Measurements from ENCODE around the gene FBN1. TPM values are rescaled to one million over a fixed set of nuclear protein-coding genes. Genes with fewer than 3 reads are reported as not detected.

The FBN1 gene
- total and polyA plus RNA-seq, 8 donors, result 1.5 to 35.2 (median 5.2) TPM

DNA sequence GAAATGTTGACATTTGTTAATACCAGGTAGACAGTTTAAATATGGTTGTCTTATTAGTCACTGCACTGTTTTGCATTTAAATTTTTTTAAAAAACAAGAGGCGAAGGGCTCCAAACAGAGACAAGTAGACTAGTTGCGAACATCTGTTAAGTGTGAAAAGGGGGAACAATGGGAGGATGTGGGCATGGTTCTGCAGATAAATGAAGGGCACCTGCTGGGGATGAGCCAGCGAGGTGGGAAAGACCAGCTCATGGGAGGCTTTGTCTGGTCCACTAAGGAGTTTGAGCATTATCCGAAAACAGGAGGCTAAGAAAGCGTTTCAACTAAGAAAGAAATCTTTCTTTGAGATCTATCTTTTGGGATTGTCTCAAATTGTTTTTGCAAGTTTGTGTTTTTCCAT lies 72.7 kb downstream of the FBN1 start:
- H3K9me3 ChIP-seq, result no peaks in the 10 kb centered on the region
- no peak for ATAC-seq

GRCh38 chr15:48571510-48571909 lies 74.0 kb downstream of the FBN1 start:
- H3K27me3 ChIP-seq, result no peaks in the 10 kb centered on the region
- H3K9me3 ChIP-seq, result no peaks in the 10 kb centered on the region
- no peaks in the 10 kb centered on the region for H3K36me3 ChIP-seq
- no peak overlapping the region for H3K4me3 ChIP-seq
- TF ChIP-seq, protein P1, sequence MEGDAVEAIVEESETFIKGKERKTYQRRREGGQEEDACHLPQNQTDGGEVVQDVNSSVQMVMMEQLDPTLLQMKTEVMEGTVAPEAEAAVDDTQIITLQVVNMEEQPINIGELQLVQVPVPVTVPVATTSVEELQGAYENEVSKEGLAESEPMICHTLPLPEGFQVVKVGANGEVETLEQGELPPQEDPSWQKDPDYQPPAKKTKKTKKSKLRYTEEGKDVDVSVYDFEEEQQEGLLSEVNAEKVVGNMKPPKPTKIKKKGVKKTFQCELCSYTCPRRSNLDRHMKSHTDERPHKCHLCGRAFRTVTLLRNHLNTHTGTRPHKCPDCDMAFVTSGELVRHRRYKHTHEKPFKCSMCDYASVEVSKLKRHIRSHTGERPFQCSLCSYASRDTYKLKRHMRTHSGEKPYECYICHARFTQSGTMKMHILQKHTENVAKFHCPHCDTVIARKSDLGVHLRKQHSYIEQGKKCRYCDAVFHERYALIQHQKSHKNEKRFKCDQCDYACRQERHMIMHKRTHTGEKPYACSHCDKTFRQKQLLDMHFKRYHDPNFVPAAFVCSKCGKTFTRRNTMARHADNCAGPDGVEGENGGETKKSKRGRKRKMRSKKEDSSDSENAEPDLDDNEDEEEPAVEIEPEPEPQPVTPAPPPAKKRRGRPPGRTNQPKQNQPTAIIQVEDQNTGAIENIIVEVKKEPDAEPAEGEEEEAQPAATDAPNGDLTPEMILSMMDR (IDR thresholded peaks at IDR 0.05), result no peak
- H3K27ac ChIP-seq, result no peak overlapping the region
- ATAC-seq, result no peak
- no peak for FAIRE-seq
- WGBS, 2 donors, result 81 to 89% methylated on average over 2 of the region's 2 CpGs
- no peaks in the 10 kb centered on the region for H3K4me1 ChIP-seq
- DNase-seq, result no peak
- intact Hi-C loops (cut with DNase I), result no loop called here

More for the DNA sequence above, 72.7 kb downstream of the FBN1 start:
- Histone ChIP-seq H3K4me3 (no peak overlapping the region), H3K36me3 (no peaks in the 10 kb centered on the region), H3K4me1 (no peaks in the 10 kb centered on the region), H3K27ac (no peak overlapping the region), H3K27me3 (no peaks in the 10 kb centered on the region)
- DNase-seq (no peak), FAIRE-seq (no peak)
- intact Hi-C loops (cut with DNase I), result no loop called here
- TF ChIP-seq, protein P1 (IDR thresholded peaks at IDR 0.05), result no peak
- 89 to 91% methylated on average over 5 of the region's 5 CpGs for WGBS, 2 donors

DNA sequence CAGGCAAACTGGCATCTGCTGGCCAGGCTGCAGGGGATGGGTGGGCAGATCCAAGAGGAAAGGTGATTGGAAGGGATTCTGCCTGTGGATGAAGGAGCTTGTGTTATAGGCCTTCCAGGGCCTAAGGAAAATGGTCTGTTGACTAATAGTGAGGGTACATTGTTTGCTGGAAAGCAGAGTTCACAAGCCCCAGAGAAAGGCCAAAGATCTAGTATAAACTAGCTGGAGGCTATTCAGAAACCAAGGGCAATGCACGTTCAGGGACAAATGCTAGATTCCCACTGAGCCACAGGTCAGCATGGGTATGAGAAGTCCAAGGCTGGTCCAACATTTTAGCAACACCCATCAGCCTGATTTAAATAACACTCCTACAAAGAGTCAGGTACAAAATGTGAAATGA lies 74.7 kb downstream of the FBN1 start:
- TF ChIP-seq, protein P1 (IDR thresholded peaks at IDR 0.05), result no peak
- Histone ChIP-seq H3K4me3 (no peak overlapping the region), H3K9me3 (no peaks in the 10 kb centered on the region), H3K27ac (no peak overlapping the region), H3K4me1 (no peaks in the 10 kb centered on the region), H3K36me3 (no peaks in the 10 kb centered on the region), H3K27me3 (no peaks in the 10 kb centered on the region)
- FAIRE-seq, result no peak
- no peak for DNase-seq
- no peak for ATAC-seq
- 55 to 59% methylated on average over 1 of the region's 1 CpG for WGBS, 2 donors
- intact Hi-C loops (cut with DNase I), result no loop called here

GRCh38 chr15:48569591-48570302 lies 75.8 kb downstream of the FBN1 start:
- FAIRE-seq (no peak), ATAC-seq (no peak), DNase-seq (no peak)
- WGBS, 2 donors, result 61 to 67% methylated on average over 3 of the region's 3 CpGs
- Histone ChIP-seq H3K9me3 (no peaks in the 10 kb centered on the region), H3K27ac (no peak overlapping the region), H3K4me1 (no peaks in the 10 kb centered on the region), H3K4me3 (no peak overlapping the region), H3K36me3 (no peaks in the 10 kb centered on the region), H3K27me3 (no peaks in the 10 kb centered on the region)
- TF ChIP-seq, protein P1 (IDR thresholded peaks at IDR 0.05), result no peak
- intact Hi-C loops (cut with DNase I), result no loop called here

- WGBS, 2 donors, result 62 to 68% methylated on average over 4 of the region's 4 CpGs
- FAIRE-seq (no peak), ATAC-seq (no peak), DNase-seq (no peak)
- Histone ChIP-seq H3K4me3 (no peak overlapping the region), H3K4me1 (no peaks in the 10 kb centered on the region), H3K27me3 (no peaks in the 10 kb centered on the region), H3K27ac (no peak overlapping the region), H3K36me3 (no peaks in the 10 kb centered on the region), H3K9me3 (no peaks in the 10 kb centered on the region)
- intact Hi-C loops (cut with DNase I), result no loop called here
- TF ChIP-seq, protein P1 (IDR thresholded peaks at IDR 0.05), result no peak
These were observed 78.8 kb downstream of the FBN1 start for GRCh38 chr15:48566668-48567067.

Data from pancreas (tissue), 10 donors.